ENCODE data around the gene OR13F1.

DNA sequence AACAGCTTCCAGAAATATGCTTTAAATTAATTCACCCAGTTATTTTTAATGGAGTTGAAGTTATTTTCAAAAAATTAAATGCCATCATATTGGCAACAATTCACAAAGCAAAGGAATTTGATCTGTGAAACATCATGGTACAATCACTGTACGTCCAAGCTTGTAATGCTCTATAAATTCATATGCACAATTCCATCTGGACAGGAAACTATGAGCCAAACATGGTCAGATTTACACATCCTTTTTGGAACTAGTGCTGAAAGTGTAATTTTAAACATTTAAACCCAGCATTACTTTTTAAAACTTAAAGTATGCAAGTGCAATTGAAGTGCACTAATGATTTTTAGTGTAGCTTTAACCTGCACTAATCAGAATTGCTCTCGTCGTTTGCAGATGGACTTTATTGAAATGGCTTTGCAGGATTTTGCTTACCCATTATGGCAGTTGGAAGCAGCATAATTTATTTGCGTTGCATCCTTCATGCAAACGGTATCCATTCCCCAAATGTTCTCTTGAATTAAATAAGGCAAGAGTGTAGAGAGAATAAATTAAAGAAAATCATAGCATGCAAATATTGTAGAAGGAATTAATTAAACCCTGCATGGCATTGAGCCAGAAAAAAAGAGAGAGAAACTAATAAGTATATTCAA, 21.0 kb upstream of the OR13F1 start:
- TF ChIP-seq, protein P1, sequence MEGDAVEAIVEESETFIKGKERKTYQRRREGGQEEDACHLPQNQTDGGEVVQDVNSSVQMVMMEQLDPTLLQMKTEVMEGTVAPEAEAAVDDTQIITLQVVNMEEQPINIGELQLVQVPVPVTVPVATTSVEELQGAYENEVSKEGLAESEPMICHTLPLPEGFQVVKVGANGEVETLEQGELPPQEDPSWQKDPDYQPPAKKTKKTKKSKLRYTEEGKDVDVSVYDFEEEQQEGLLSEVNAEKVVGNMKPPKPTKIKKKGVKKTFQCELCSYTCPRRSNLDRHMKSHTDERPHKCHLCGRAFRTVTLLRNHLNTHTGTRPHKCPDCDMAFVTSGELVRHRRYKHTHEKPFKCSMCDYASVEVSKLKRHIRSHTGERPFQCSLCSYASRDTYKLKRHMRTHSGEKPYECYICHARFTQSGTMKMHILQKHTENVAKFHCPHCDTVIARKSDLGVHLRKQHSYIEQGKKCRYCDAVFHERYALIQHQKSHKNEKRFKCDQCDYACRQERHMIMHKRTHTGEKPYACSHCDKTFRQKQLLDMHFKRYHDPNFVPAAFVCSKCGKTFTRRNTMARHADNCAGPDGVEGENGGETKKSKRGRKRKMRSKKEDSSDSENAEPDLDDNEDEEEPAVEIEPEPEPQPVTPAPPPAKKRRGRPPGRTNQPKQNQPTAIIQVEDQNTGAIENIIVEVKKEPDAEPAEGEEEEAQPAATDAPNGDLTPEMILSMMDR (IDR thresholded peaks at IDR 0.05): no peak
- no peak for TF ChIP-seq POLR2A (IDR thresholded peaks at IDR 0.05)
